Hepatocyte (in vitro differentiated cells): ENCODE measurements around the gene RAP1B. TPM values are rescaled to one million over a fixed set of nuclear protein-coding genes. Genes with fewer than 3 reads are reported as not detected.

ENCODE experiments used
- DNase-seq: peaks from one replicate; pipeline ENCODE4 v3.0.0-alpha.2; 2016; ENCODE audit warnings: low spot score
- H2AFZ ChIP-seq: fragments of 200-600 bp; sonication (generic); 2 replicates; pipeline ENCODE4 v1.6.0; 2016; ENCODE audit warnings: antibody characterized with exemption, mild to moderate bottlenecking
- H3K27ac ChIP-seq: fragments of 200-600 bp; sonication (generic); 2 replicates; pipeline ENCODE4 v1.5.1; 2016; ENCODE audit warnings: mild to moderate bottlenecking
- H3K27me3 ChIP-seq: fragments of 200-600 bp; sonication (generic); 2 replicates; pipeline ENCODE4 v1.6.1; 2016
- H3K36me3 ChIP-seq: fragments of 200-600 bp; sonication (generic); replicated peaks from 2 replicates; pipeline ENCODE4 v1.5.1; 2016; ENCODE audit warnings: low read depth; ENCODE audit not compliant: insufficient read depth
- H3K4me1 ChIP-seq: fragments of 200-600 bp; sonication (generic); 2 replicates; pipeline ENCODE4 v1.5.1; 2016; ENCODE audit warnings: mild to moderate bottlenecking, moderate library complexity; ENCODE audit not compliant: insufficient read depth
- H3K4me2 ChIP-seq: fragments of 200-600 bp; sonication (generic); 2 replicates; pipeline ENCODE4 v1.6.0; 2016
- H3K4me3 ChIP-seq: fragments of 200-600 bp; sonication (generic); 2 replicates; pipeline ENCODE4 v1.5.1; 2016; ENCODE audit warnings: mild to moderate bottlenecking
- H3K79me2 ChIP-seq: fragments of 200-600 bp; sonication (generic); 2 replicates; pipeline ENCODE4 v1.6.0; 2017; ENCODE audit warnings: mild to moderate bottlenecking
- H3K9me2 ChIP-seq: fragments of 200-600 bp; sonication (generic); replicated peaks from 2 replicates; pipeline ENCODE4 v1.6.0; 2017; ENCODE audit warnings: mild to moderate bottlenecking; ENCODE audit not compliant: insufficient read depth
- H3K9me3 ChIP-seq: fragments of 200-600 bp; sonication (generic); 2 replicates; pipeline ENCODE4 v1.5.1; 2016; ENCODE audit warnings: low read depth, mild to moderate bottlenecking
- H4K20me1 ChIP-seq: fragments of 200-600 bp; sonication (generic); 2 replicates; pipeline ENCODE4 v1.6.0; 2016; ENCODE audit warnings: mild to moderate bottlenecking; ENCODE audit not compliant: insufficient read depth, poor library complexity, severe bottlenecking
- EZH2 ChIP-seq: fragments of 200-600 bp; sonication (generic); IDR thresholded peaks from 2 replicates; pipeline ENCODE4 v1.6.1; 2016; ENCODE audit warnings: antibody characterized with exemption, mild to moderate bottlenecking, borderline replicate concordance
- EZH2phosphoT487 ChIP-seq: fragments of 200-600 bp; sonication (generic); IDR thresholded peaks from one replicate; pipeline ENCODE4 v1.6.1; 2018; ENCODE audit warnings: antibody characterized with exemption, mild to moderate bottlenecking, low read depth, moderate library complexity; ENCODE audit not compliant: unreplicated experiment, severe bottlenecking
- WGBS: methylation state at CpG from one replicate; pipeline ENCODE4 v1.1.6; 2016; ENCODE audit warnings: low lambda C conversion rate; ENCODE audit errors: missing lambda C conversion rate; 5-methylcytosine and 5-hydroxymethylcytosine counted together
- polyA plus RNA-seq: library from polyadenylated mRNA; unstranded; fragments of >200 nt; fragmentation: Nextera tagmentation; extraction: Ambion mirVana; gene quantifications from 2 replicates; pipeline ENCODE4 v1.2.1, GENCODE V29; 2016
- total RNA-seq: library from RNA; depleted of rRNA; stranded (reverse); fragments of >200 nt; gene quantifications from 2 replicates; pipeline ENCODE4 v1.2.3, GENCODE V29; 2014
- TF ChIP-seq, protein P1 (sequence below): fragments of 200-600 bp; sonication (generic); IDR thresholded peaks from 2 replicates; pipeline ENCODE4 v1.5.1; 2016; ENCODE audit warnings: antibody characterized with exemption, mild to moderate bottlenecking; ENCODE audit not compliant: poor library complexity

The RAP1B gene
- total and polyA plus RNA-seq, 2 experiments from 2014 or later, result 179 to 257 TPM

DNA sequence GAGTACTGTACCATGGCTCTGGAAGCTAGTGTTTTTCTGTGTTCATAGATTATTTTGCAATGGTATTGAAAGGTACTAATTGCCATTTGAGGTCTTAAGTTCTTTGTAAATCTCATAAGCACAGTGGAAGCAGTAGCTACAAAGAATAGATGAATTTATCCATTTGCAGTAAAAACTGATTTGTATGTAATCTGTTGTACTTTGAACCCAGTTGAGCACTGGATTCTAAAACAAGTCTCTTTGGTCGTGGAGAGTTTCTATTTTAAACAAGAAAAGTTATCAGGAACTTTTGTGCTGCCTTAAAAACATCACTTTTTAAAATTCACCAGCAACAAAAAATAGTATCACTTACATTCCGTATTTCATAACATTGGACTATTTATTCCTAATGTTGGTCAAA is 4.1 kb downstream of the RAP1B start:
- Histone ChIP-seq H3K27me3 (no peaks in the 10 kb centered on the region), H3K9me2 (no peaks in the 10 kb centered on the region), H3K27ac (peak overlapping the region; percentile 100), H3K9me3 (no peaks in the 10 kb centered on the region), H3K4me3 (peak overlapping the region; percentile 31), H3K36me3 (no peaks in the 10 kb centered on the region), H3K79me2 (peaks cover 86% of the 10 kb centered on the region), H2AFZ (no peak overlapping the region), H4K20me1 (peaks cover 75% of the 10 kb centered on the region), H3K4me1 (peaks cover 33% of the 10 kb centered on the region), H3K4me2 (peak overlapping the region; percentile 78)
- TF ChIP-seq, protein P1, sequence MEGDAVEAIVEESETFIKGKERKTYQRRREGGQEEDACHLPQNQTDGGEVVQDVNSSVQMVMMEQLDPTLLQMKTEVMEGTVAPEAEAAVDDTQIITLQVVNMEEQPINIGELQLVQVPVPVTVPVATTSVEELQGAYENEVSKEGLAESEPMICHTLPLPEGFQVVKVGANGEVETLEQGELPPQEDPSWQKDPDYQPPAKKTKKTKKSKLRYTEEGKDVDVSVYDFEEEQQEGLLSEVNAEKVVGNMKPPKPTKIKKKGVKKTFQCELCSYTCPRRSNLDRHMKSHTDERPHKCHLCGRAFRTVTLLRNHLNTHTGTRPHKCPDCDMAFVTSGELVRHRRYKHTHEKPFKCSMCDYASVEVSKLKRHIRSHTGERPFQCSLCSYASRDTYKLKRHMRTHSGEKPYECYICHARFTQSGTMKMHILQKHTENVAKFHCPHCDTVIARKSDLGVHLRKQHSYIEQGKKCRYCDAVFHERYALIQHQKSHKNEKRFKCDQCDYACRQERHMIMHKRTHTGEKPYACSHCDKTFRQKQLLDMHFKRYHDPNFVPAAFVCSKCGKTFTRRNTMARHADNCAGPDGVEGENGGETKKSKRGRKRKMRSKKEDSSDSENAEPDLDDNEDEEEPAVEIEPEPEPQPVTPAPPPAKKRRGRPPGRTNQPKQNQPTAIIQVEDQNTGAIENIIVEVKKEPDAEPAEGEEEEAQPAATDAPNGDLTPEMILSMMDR, result no peak
- TF ChIP-seq EZH2, result no peak
- no peak for TF ChIP-seq EZH2phosphoT487
- WGBS, result 57% methylated on average over 2 of the region's 2 CpGs
- DNase-seq, result no peak

- no peak overlapping the region for H3K4me2 ChIP-seq
- H3K4me3 ChIP-seq, result no peak overlapping the region
- H3K36me3 ChIP-seq, result no peaks in the 10 kb centered on the region
- H3K27ac ChIP-seq, result no peak overlapping the region
- H3K9me2 ChIP-seq, result no peaks in the 10 kb centered on the region
- H4K20me1 ChIP-seq, result peaks cover 98% of the 10 kb centered on the region
- peaks cover 37% of the 10 kb centered on the region for H3K4me1 ChIP-seq
- DNase-seq, result no peak
- H3K79me2 ChIP-seq, result peaks cover 100% of the 10 kb centered on the region
- no peak overlapping the region for H2AFZ ChIP-seq
- no peaks in the 10 kb centered on the region for H3K27me3 ChIP-seq
- WGBS, result 89% methylated on average over 4 of the region's 4 CpGs
- H3K9me3 ChIP-seq, result no peaks in the 10 kb centered on the region
- TF ChIP-seq EZH2, result no peak
- TF ChIP-seq EZH2phosphoT487, result no peak
- TF ChIP-seq, protein P1, result no peak
Measured at GRCh38 chr12:68617160-68617926, 6.6 kb downstream of the RAP1B start.

DNA sequence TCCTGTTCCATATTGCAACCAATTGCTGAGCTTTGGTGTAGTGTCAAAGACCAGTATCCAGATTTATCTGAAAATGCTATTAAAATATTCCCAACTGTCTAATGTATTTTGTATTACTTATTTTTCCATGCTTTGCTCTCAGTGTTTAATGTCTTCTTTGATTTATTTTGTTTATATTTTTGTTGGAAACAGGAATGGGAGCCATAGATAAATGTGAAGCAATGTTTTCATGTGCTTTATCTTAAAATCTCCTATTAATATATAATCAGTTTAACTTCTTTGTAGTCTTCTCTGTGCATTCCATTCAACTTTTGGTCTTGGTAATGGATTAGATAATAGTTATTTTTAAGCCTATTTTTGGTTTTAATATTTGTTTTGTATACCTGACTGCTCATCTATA is 8.8 kb downstream of the RAP1B start:
- Histone ChIP-seq H3K4me1 (peaks cover 28% of the 10 kb centered on the region), H3K79me2 (peaks cover 100% of the 10 kb centered on the region), H3K4me2 (no peak overlapping the region), H3K36me3 (no peaks in the 10 kb centered on the region), H3K9me3 (no peaks in the 10 kb centered on the region), H3K27ac (no peak overlapping the region), H4K20me1 (peaks cover 100% of the 10 kb centered on the region), H2AFZ (no peak overlapping the region), H3K4me3 (no peak overlapping the region), H3K9me2 (no peaks in the 10 kb centered on the region), H3K27me3 (no peaks in the 10 kb centered on the region)
- DNase-seq, result no peak
- TF ChIP-seq, protein P1, result no peak
- no peak for TF ChIP-seq EZH2
- TF ChIP-seq EZH2phosphoT487, result no peak
